Chondrocyte (in vitro differentiated cells): ENCODE results near the gene KRT2. TPM values are rescaled to one million over a fixed set of nuclear protein-coding genes. Genes with fewer than 3 reads are reported as not detected.
"Not testable (repeated sequence)": the region's sequence is repeated elsewhere in the genome, so short reads cannot be mapped to it uniquely, and the experiment has no call there.

Source experiments
- DNase-seq: peaks from one replicate; pipeline ENCODE4 v3.0.0; 2021; ENCODE audit warnings: mixed read lengths, low spot score
- H3K27ac Mint-ChIP-seq: one replicate; pipeline ENCODE4 v1.8.0; 2021; ENCODE audit warnings: mild to moderate bottlenecking, moderate library complexity, mixed read lengths; ENCODE audit not compliant: unreplicated experiment
- H3K27me3 Mint-ChIP-seq: 2 replicates; pipeline ENCODE4 v1.8.0; 2021; ENCODE audit warnings: low read depth, mixed read lengths
- H3K36me3 Mint-ChIP-seq: 2 replicates; pipeline ENCODE4 v1.8.0; 2021; ENCODE audit warnings: low read depth, mixed read lengths
- H3K4me1 Mint-ChIP-seq: 2 replicates; pipeline ENCODE4 v1.8.0; 2021; ENCODE audit warnings: low read depth, mild to moderate bottlenecking, mixed read lengths
- H3K4me3 Mint-ChIP-seq: one replicate; pipeline ENCODE4 v1.8.0; 2021; ENCODE audit warnings: mild to moderate bottlenecking, moderate library complexity, mixed read lengths; ENCODE audit not compliant: unreplicated experiment
- H3K9me3 Mint-ChIP-seq: 2 replicates; pipeline ENCODE4 v1.8.0; 2021; ENCODE audit warnings: low read depth, mixed read lengths
- total RNA-seq: library from RNA; stranded (reverse); gene quantifications from 3 replicates; pipeline ENCODE4 v1.2.1, GENCODE V29; 2021
- TF ChIP-seq, protein P1 (sequence below): fragments of 200-600 bp; sonication (generic); IDR thresholded peaks from 2 replicates; pipeline ENCODE4 v1.5.0; 2021; ENCODE audit warnings: antibody characterized with exemption, mild to moderate bottlenecking, moderate library complexity

The KRT2 gene
- total RNA-seq, 1 donor from 2014 or later = not detected

- TF ChIP-seq, protein P1, sequence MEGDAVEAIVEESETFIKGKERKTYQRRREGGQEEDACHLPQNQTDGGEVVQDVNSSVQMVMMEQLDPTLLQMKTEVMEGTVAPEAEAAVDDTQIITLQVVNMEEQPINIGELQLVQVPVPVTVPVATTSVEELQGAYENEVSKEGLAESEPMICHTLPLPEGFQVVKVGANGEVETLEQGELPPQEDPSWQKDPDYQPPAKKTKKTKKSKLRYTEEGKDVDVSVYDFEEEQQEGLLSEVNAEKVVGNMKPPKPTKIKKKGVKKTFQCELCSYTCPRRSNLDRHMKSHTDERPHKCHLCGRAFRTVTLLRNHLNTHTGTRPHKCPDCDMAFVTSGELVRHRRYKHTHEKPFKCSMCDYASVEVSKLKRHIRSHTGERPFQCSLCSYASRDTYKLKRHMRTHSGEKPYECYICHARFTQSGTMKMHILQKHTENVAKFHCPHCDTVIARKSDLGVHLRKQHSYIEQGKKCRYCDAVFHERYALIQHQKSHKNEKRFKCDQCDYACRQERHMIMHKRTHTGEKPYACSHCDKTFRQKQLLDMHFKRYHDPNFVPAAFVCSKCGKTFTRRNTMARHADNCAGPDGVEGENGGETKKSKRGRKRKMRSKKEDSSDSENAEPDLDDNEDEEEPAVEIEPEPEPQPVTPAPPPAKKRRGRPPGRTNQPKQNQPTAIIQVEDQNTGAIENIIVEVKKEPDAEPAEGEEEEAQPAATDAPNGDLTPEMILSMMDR = no peak
- H3K9me3 Mint-ChIP-seq = no peaks in the 10 kb centered on the region
- H3K27ac Mint-ChIP-seq = no peak overlapping the region
- DNase-seq = no peak
- H3K27me3 Mint-ChIP-seq = peaks cover 44% of the 10 kb centered on the region
- no peaks in the 10 kb centered on the region for H3K4me1 Mint-ChIP-seq
- H3K36me3 Mint-ChIP-seq = no peaks in the 10 kb centered on the region
- no peak overlapping the region for H3K4me3 Mint-ChIP-seq
Measured at GRCh38 chr12:52672321-52672933, 20.4 kb upstream of the KRT2 start.

- Mint-ChIP-seq H3K27me3 (peaks cover 47% of the 10 kb centered on the region), H3K4me1 (no peaks in the 10 kb centered on the region), H3K27ac (no peak overlapping the region)
Measured at GRCh38 chr12:52670961-52671360, 18.9 kb upstream of the KRT2 start.

DNA sequence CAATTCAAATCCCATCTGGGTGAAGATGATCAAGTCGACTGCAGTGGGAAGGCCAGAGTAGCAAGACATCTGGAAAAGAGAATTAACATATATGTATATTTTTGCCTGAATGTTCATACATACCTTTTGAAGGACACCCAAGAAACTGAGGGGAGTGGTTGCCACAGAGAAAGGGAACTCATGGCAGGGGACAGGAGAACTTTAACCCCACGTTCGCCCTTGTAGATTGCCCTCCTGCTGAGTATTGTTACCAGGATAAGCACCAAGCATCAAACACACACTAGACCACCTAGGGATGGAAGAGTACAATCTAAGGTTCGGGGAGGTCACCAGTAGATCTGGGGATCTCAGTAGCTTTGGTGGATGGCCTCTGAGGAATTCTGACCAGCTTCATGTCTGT, 18.5 kb upstream of the KRT2 start:
- Mint-ChIP-seq H3K9me3 (no peaks in the 10 kb centered on the region), H3K36me3 (no peaks in the 10 kb centered on the region), H3K4me3 (no peak overlapping the region), H3K27ac (no peak overlapping the region), H3K27me3 (peaks cover 45% of the 10 kb centered on the region), H3K4me1 (no peaks in the 10 kb centered on the region)
- DNase-seq = no peak
- TF ChIP-seq, protein P1 = no peak

More at GRCh38 chr12:52670961-52671360, 18.9 kb upstream of the KRT2 start:
- TF ChIP-seq, protein P1 = no peak
- Mint-ChIP-seq H3K4me3 (no peak overlapping the region), H3K36me3 (no peaks in the 10 kb centered on the region), H3K9me3 (no peaks in the 10 kb centered on the region)
- DNase-seq = no peak

GRCh38 chr12:52669941-52670340, 17.9 kb upstream of the KRT2 start:
- not testable (repeated sequence) for H3K27ac Mint-ChIP-seq, H3K36me3 Mint-ChIP-seq, H3K9me3 Mint-ChIP-seq, H3K4me3 Mint-ChIP-seq, DNase-seq, H3K4me1 Mint-ChIP-seq
- H3K27me3 Mint-ChIP-seq = peaks cover 50% of the 10 kb centered on the region

- Mint-ChIP-seq H3K27me3 (peaks cover 48% of the 10 kb centered on the region), H3K4me3 (no peak overlapping the region), H3K9me3 (no peaks in the 10 kb centered on the region), H3K36me3 (no peaks in the 10 kb centered on the region), H3K4me1 (no peaks in the 10 kb centered on the region), H3K27ac (no peak overlapping the region)
- DNase-seq = no peak
- TF ChIP-seq, protein P1 = no peak
Measured at GRCh38 chr12:52669426-52669825, 17.4 kb upstream of the KRT2 start.

DNA sequence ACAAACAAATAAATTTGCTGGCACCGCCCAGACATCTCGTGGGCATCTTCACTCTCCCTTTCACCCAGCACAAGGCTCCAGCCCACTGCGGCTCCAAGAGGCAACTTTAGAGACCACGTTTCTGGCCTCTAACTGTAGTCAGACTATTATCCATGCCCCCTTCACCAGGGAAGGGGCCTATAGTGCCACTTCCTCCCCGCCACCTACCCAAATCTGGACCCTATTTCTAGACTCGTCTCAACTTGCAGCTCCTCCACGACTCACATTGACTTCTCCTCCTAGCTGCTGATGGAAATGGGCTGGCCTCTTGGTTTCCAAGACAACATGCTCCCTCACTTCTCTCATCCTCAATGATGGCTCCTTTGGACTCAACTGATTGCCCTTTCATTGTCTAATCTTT, 15.9 kb upstream of the KRT2 start:
- Mint-ChIP-seq H3K36me3 (no peaks in the 10 kb centered on the region), H3K4me1 (no peaks in the 10 kb centered on the region), H3K27me3 (peaks cover 53% of the 10 kb centered on the region), H3K4me3 (no peak overlapping the region), H3K27ac (no peak overlapping the region), H3K9me3 (no peaks in the 10 kb centered on the region)
- TF ChIP-seq, protein P1 = no peak
- no peak for DNase-seq
